ENCODE results near the gene SLC16A6. TPM values are rescaled to one million over a fixed set of nuclear protein-coding genes. Genes with fewer than 3 reads are reported as not detected.
A peak's percentile ranks its signal among the peaks of the same experiment; 100 is the strongest.

SLC16A6 gene
- total and polyA plus RNA-seq, 8 donors = 0.02 to 1.0 (median 0.09) TPM

DNA sequence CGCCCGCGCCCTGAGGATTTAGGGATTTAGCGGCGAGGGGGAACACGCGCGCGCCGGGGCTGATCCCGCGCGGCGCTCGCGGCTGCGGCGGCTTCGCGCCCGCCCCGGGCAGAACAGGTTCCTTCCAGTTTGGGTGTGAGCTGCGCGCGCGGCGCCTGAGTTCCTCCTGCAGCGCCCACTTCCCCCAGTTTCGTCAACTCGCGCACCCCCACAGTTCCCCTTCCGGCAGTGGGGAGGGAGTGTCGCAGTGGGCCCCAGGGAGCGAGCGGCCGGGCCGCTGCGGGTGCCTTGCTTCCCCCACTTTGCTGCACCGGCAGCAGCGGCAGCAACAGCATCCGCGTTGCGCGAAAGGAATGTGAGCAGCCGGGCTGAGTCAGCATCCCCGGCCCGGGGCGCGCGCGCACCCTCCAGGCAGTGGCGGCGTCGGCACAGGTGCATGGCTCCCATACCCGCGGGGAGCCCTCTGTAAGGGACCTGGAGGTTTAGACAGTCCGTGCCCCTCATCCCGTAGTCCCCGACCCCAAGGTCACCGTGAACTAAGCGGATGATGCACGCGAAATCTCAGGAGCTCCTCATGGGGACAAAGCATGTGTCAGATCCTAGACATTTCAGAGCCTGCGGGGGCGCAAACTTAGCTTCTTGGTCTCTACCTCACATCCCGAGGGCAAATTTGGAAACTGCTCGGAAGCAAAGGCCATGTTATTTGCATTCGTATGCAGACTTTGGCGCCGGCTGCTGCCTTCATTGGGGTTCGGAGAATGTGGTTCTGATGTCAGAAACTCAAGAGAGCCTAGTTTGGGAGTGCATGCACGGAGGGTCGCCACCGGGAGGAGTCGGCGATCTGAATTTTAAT, 1.1 kb upstream of the SLC16A6 start:
- Histone ChIP-seq H3K4me1 (peaks cover 0 to 6% (median 5%) of the 10 kb centered on the region in 3 donors), H3K27ac (peak overlapping the region in 3 of 4 donors; percentile 5 to 76 (median 58)), H3K4me3 (peak overlapping the region; percentile 23 to 69 (median 50)), H3K36me3 (no peaks in the 10 kb centered on the region), H3K27me3 (peaks cover 0 to 4% (median 0%) of the 10 kb centered on the region in 4 donors), H3K9me3 (no peaks in the 10 kb centered on the region)
- 1 to 2% methylated on average over 62 to 76 of the region's 76 CpGs for WGBS, 2 donors
- intact Hi-C loops (cut with DNase I) = no loop called here
- FAIRE-seq = no peak
- DNase-seq = peak; percentile 49 to 85 (median 68)
- peak; percentile 76 to 83 (median 83) for ATAC-seq
- TF ChIP-seq, protein P1, sequence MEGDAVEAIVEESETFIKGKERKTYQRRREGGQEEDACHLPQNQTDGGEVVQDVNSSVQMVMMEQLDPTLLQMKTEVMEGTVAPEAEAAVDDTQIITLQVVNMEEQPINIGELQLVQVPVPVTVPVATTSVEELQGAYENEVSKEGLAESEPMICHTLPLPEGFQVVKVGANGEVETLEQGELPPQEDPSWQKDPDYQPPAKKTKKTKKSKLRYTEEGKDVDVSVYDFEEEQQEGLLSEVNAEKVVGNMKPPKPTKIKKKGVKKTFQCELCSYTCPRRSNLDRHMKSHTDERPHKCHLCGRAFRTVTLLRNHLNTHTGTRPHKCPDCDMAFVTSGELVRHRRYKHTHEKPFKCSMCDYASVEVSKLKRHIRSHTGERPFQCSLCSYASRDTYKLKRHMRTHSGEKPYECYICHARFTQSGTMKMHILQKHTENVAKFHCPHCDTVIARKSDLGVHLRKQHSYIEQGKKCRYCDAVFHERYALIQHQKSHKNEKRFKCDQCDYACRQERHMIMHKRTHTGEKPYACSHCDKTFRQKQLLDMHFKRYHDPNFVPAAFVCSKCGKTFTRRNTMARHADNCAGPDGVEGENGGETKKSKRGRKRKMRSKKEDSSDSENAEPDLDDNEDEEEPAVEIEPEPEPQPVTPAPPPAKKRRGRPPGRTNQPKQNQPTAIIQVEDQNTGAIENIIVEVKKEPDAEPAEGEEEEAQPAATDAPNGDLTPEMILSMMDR (IDR thresholded peaks at IDR 0.05) = no peak

GRCh38 chr17:68290268-68290954, 516 bp downstream of the SLC16A6 start:
- Histone ChIP-seq H3K9me3 (no peaks in the 10 kb centered on the region), H3K27me3 (peaks cover 0 to 4% (median 0%) of the 10 kb centered on the region in 4 donors), H3K4me3 (peak overlapping the region in 3 of 4 donors; percentile 4 to 69 (median 7)), H3K36me3 (no peaks in the 10 kb centered on the region), H3K4me1 (peaks cover 0 to 6% (median 5%) of the 10 kb centered on the region in 3 donors), H3K27ac (peak overlapping the region in 2 of 4 donors; percentile 36 to 41)
- TF ChIP-seq, protein P1 (IDR thresholded peaks at IDR 0.05) = no peak
- DNase-seq (peak in 3 of 6 donors; percentile 17 to 66 (median 56)), ATAC-seq (peak in 3 of 4 donors; percentile 8 to 15 (median 8)), FAIRE-seq (no peak)
- 3% methylated on average over 50 of the region's 50 CpGs for WGBS, 2 donors
- intact Hi-C loops (cut with DNase I) = no loop called here

- TF ChIP-seq, protein P1 (IDR thresholded peaks at IDR 0.05) = no peak
- ATAC-seq = no peak
- no peak for FAIRE-seq
- H3K4me3 ChIP-seq = peak overlapping the region in 1 of 4 donors; percentile 69
- no peaks in the 10 kb centered on the region for H3K9me3 ChIP-seq
- DNase-seq = no peak
- peaks cover 0 to 4% (median 0%) of the 10 kb centered on the region in 4 donors for H3K27me3 ChIP-seq
- peaks cover 0 to 6% (median 5%) of the 10 kb centered on the region in 3 donors for H3K4me1 ChIP-seq
- H3K36me3 ChIP-seq = no peaks in the 10 kb centered on the region
- 20 to 26% methylated on average over 9 of the region's 9 CpGs for WGBS, 2 donors
- peak overlapping the region in 1 of 4 donors; percentile 41 for H3K27ac ChIP-seq
- intact Hi-C loops (cut with DNase I) = no loop called here
These were observed 1.0 kb downstream of the SLC16A6 start for GRCh38 chr17:68289936-68290267.

DNA sequence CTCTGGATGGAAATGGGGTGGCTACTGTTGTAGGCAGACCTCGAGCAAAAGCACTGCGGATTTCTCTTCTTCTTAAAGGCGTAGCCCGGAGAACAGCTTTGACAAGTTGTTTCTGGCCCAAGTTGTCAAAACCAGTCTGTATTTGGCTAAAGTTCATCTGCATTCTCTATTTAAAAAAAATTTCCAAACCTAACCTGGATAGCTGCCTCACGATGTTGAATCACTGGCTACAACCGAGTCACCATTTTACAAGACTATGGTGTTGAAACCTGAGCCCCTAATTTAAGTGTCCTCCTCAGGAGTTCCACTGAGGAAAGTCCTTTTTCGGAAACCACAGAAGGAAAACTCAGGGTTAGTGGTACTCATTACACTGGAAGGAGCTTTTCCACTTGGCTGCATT, 1.5 kb downstream of the SLC16A6 start:
- peaks cover 0 to 4% (median 0%) of the 10 kb centered on the region in 4 donors for H3K27me3 ChIP-seq
- H3K9me3 ChIP-seq = no peaks in the 10 kb centered on the region
- TF ChIP-seq, protein P1 (IDR thresholded peaks at IDR 0.05) = no peak
- intact Hi-C loops (cut with DNase I) = no loop called here
- H3K4me3 ChIP-seq = no peak overlapping the region
- no peak overlapping the region for H3K27ac ChIP-seq
- H3K4me1 ChIP-seq = peaks cover 0 to 6% (median 5%) of the 10 kb centered on the region in 3 donors
- no peak for FAIRE-seq
- WGBS, 2 donors = 85 to 90% methylated on average over 7 of the region's 7 CpGs
- ATAC-seq = no peak
- DNase-seq = no peak
- H3K36me3 ChIP-seq = no peaks in the 10 kb centered on the region

All from pancreas (tissue), 10 donors.